Adrenal gland (tissue), 5 donors: ENCODE results near the gene CD200R1.

Source experiments
- CTCF ChIP-seq, 6 experiments: fragments of 450-650 bp in 4 of 6; fragments of 200-600 bp in 2 of 6; sonication (generic) in 1 of 6; IDR thresholded peaks; 1 replicate in 5 of 6; 2 replicates in 1 of 6; pipeline versions ENCODE4 v1.5.1 to v1.8.0; 2016 to 2021; ENCODE audit warnings: antibody characterized with exemption in 6 of 6, mild to moderate bottlenecking in 2 of 6, moderate library complexity in 1 of 6
- POLR2A ChIP-seq, 2 donors: fragments of 450-650 bp; IDR thresholded peaks; one replicate each; pipeline ENCODE4 v1.6.1; 2017; ENCODE audit warnings: antibody characterized with exemption in 2 of 2, mild to moderate bottlenecking in 2 of 2, moderate library complexity in 1 of 2
- donor health status: DM: no; HTN: no; CAD: no.

GRCh38 chr3:113000691-113001090 lies 25.8 kb upstream of the CD200R1 start:
- TF ChIP-seq CTCF (IDR thresholded peaks at IDR 0.05) (no peak), POLR2A (IDR thresholded peaks at IDR 0.05) (no peak)
